ENCODE results near the gene OTOP3.

Gene OTOP3

GRCh38 chr17:74994440-74994839, 58.7 kb downstream of the OTOP3 start:
- DNase-seq (ENCODE audit: low spot score in 2 of 2) (no peak), ATAC-seq (replicated peaks; ENCODE audit: extremely low read depth, poor library complexity, severe bottlenecking) (no peak)
- H3K4me3 Mint-ChIP-seq = no peak overlapping the region
- no peaks in the 10 kb centered on the region for H3K9me3 Mint-ChIP-seq
- peaks cover 6% of the 10 kb centered on the region for H3K4me1 Mint-ChIP-seq
- peaks cover 2% of the 10 kb centered on the region for H3K36me3 Mint-ChIP-seq (ENCODE audit: insufficient read depth)
- H3K27ac Mint-ChIP-seq (ENCODE audit: low read depth) = no peak overlapping the region
- peaks cover 8% of the 10 kb centered on the region for H3K27me3 Mint-ChIP-seq

GRCh38 chr17:74995847-74996246, 60.1 kb downstream of the OTOP3 start:
- H3K4me3 Mint-ChIP-seq = no peak overlapping the region
- H3K9me3 Mint-ChIP-seq = no peaks in the 10 kb centered on the region
- no peak for DNase-seq (ENCODE audit: low spot score in 2 of 2)
- peaks cover 2% of the 10 kb centered on the region for H3K36me3 Mint-ChIP-seq (ENCODE audit: insufficient read depth)
- peaks cover 8% of the 10 kb centered on the region for H3K27me3 Mint-ChIP-seq
- H3K4me1 Mint-ChIP-seq = peaks cover 6% of the 10 kb centered on the region
- no peak for ATAC-seq (replicated peaks; ENCODE audit: extremely low read depth, poor library complexity, severe bottlenecking)
- no peak overlapping the region for H3K27ac Mint-ChIP-seq (ENCODE audit: low read depth)

- DNase-seq (ENCODE audit: low spot score in 2 of 2) = no peak
- Mint-ChIP-seq H3K36me3 (ENCODE audit: insufficient read depth) (peaks cover 4% of the 10 kb centered on the region), H3K4me1 (peaks cover 6% of the 10 kb centered on the region), H3K27ac (ENCODE audit: low read depth) (no peak overlapping the region), H3K9me3 (no peaks in the 10 kb centered on the region), H3K27me3 (peaks cover 8% of the 10 kb centered on the region), H3K4me3 (no peak overlapping the region)
- no peak for ATAC-seq (replicated peaks; ENCODE audit: extremely low read depth, poor library complexity, severe bottlenecking)
Observed at GRCh38 chr17:74998783-74999182, 63.1 kb downstream of the OTOP3 start.

GRCh38 chr17:74999523-74999922, 63.8 kb downstream of the OTOP3 start:
- Mint-ChIP-seq H3K27me3 (peaks cover 8% of the 10 kb centered on the region), H3K9me3 (no peaks in the 10 kb centered on the region), H3K4me3 (no peak overlapping the region), H3K27ac (ENCODE audit: low read depth) (no peak overlapping the region), H3K36me3 (ENCODE audit: insufficient read depth) (peaks cover 4% of the 10 kb centered on the region), H3K4me1 (peaks cover 6% of the 10 kb centered on the region)
- no peak for DNase-seq (ENCODE audit: low spot score in 2 of 2)
- no peak for ATAC-seq (replicated peaks; ENCODE audit: extremely low read depth, poor library complexity, severe bottlenecking)
